Brain microvascular endothelial cell (primary cell): ENCODE results near the gene MTG2.

Source experiments
- DNase-seq: peaks from one replicate; pipeline ENCODE4 v3.0.0-alpha.2; 2020
- H3K27ac ChIP-seq: fragments of 250-450 bp; sonication (Bioruptor Pico); 2 replicates; pipeline ENCODE4 v1.5.1; 2020; ENCODE audit warnings: mild to moderate bottlenecking, moderate library complexity
- H3K27me3 ChIP-seq: fragments of 250-450 bp; sonication (Bioruptor Pico); replicated peaks from 2 replicates; pipeline ENCODE4 v1.5.1; 2020; ENCODE audit warnings: mild to moderate bottlenecking
- H3K36me3 ChIP-seq: fragments of 250-450 bp; sonication (Bioruptor Pico); replicated peaks from 2 replicates; pipeline ENCODE4 v1.5.1; 2020; ENCODE audit warnings: mild to moderate bottlenecking
- H3K4me3 ChIP-seq: 2 replicates; pipeline ENCODE4 v1.5.1; 2011; ENCODE audit warnings: low read depth, mild to moderate bottlenecking, control low read depth, low read length, moderate library complexity
- CTCF ChIP-seq: IDR thresholded peaks from 2 replicates; pipeline ENCODE4 v1.5.1; 2011; ENCODE audit warnings: low read depth, mild to moderate bottlenecking, moderate library complexity, low read length, control low read depth, inconsistent platforms; ENCODE audit errors: missing control alignments
- in situ Hi-C: cut with HindIII; loops from 2 replicates; pipeline ENCODE4 v1.10.0; 2017; ENCODE audit warnings: low sequenced_read_pairs, low pct_ligation_motif_present

The MTG2 gene

GRCh38 chr20:62198931-62199330, 16.1 kb downstream of the MTG2 start:
- Histone ChIP-seq H3K27ac (no peak overlapping the region), H3K36me3 (peaks cover 33% of the 10 kb centered on the region), H3K27me3 (no peaks in the 10 kb centered on the region), H3K4me3 (no peak overlapping the region)
- no peak for DNase-seq
- in situ Hi-C loops = no loop called here
- TF ChIP-seq CTCF = no peak

GRCh38 chr20:62200491-62201172, 17.8 kb downstream of the MTG2 start:
- in situ Hi-C loops = no loop called here
- TF ChIP-seq CTCF = no peak
- Histone ChIP-seq H3K27ac (no peak overlapping the region), H3K27me3 (no peaks in the 10 kb centered on the region), H3K4me3 (no peak overlapping the region), H3K36me3 (peaks cover 33% of the 10 kb centered on the region)
- no peak for DNase-seq

GRCh38 chr20:62201173-62202082, 18.6 kb downstream of the MTG2 start:
- DNase-seq = no peak
- no peak for TF ChIP-seq CTCF
- peaks cover 33% of the 10 kb centered on the region for H3K36me3 ChIP-seq
- no peak overlapping the region for H3K27ac ChIP-seq
- in situ Hi-C loops = no loop called here
- no peaks in the 10 kb centered on the region for H3K27me3 ChIP-seq
- H3K4me3 ChIP-seq = no peak overlapping the region

- TF ChIP-seq CTCF = no peak
- no peak for DNase-seq
- H3K4me3 ChIP-seq = no peak overlapping the region
- no peak overlapping the region for H3K27ac ChIP-seq
- no peaks in the 10 kb centered on the region for H3K27me3 ChIP-seq
- peaks cover 33% of the 10 kb centered on the region for H3K36me3 ChIP-seq
- in situ Hi-C loops = no loop called here
Observed at GRCh38 chr20:62202083-62202395, 19.2 kb downstream of the MTG2 start.

- Histone ChIP-seq H3K27ac (no peak overlapping the region), H3K36me3 (peaks cover 30% of the 10 kb centered on the region), H3K27me3 (no peaks in the 10 kb centered on the region), H3K4me3 (no peak overlapping the region)
- no peak for TF ChIP-seq CTCF
- no peak for DNase-seq
- in situ Hi-C loops = no loop called here
Observed at GRCh38 chr20:62202676-62203377, 20.0 kb downstream of the MTG2 start.
